Measurements from ENCODE around the gene ACVR1B. TPM values are rescaled to one million over a fixed set of nuclear protein-coding genes. Genes with fewer than 3 reads are reported as not detected.

The ACVR1B gene
- total and polyA plus RNA-seq, 2 of the 8 experiments (the other 6 are each of a cell fraction or from before 2014, with no cell fraction given), result 16.0 to 19.2 TPM

GRCh38 chr12:52032446-52032803 is 80.9 kb downstream of the ACVR1B start:
- Histone ChIP-seq H3K14ac (ENCODE audit: insufficient read length) (no peak overlapping the region), H3K79me2 (ENCODE audit: control insufficient read depth in 1 of 2, insufficient read depth in 2 of 2, low read length in 2 of 2) (no peaks in the 10 kb centered on the region; a peak in 1 of 4 replicates), H3K79me1 (ENCODE audit: low read depth, low read length) (no peaks in the 10 kb centered on the region), H3K4me3 (ENCODE audit: extremely low read depth in 1 of 4, insufficient read depth in 2 of 4, low read depth in 3 of 4, low read length in 4 of 4) (peak overlapping the region in 3 of 4 experiments; percentile 25 to 60 (median 26); a peak in 5 of 8 replicates), H2BK12ac (ENCODE audit: low read depth, low read length) (peak overlapping the region; percentile 77), H3K4me2 (ENCODE audit: insufficient read depth in 1 of 2, low read depth in 2 of 2, low read length in 2 of 2) (peak overlapping the region; percentile 66 to 80), H3K27ac (ENCODE audit: low read depth, low read length) (no peak overlapping the region), H3K9me3 (ENCODE audit: insufficient read depth in 2 of 2, low read depth in 1 of 2, low read length in 1 of 2) (no peaks in the 10 kb centered on the region), H2BK5ac (ENCODE audit: low read depth, low read length) (peak overlapping the region; percentile 44), H4K20me1 (replicated peaks in 1 of 2; ENCODE audit: control insufficient read depth in 1 of 2, insufficient read depth in 2 of 2, low read length in 2 of 2) (no peaks in the 10 kb centered on the region), H2BK20ac (ENCODE audit: low read length) (no peak overlapping the region), H2BK120ac (replicated peaks; ENCODE audit: low read depth, low read length) (no peak overlapping the region), H4K91ac (replicated peaks; ENCODE audit: insufficient read length, low read length) (no peak overlapping the region), H2AK5ac (ENCODE audit: low read depth, low read length) (no peak overlapping the region; the same call in 1 of the 2 replicates), H2AFZ (ENCODE audit: low read length) (0 out of 2 replicates have a peak overlapping the region, but pooled peaks have one; percentile 64), H3K4me1 (replicated peaks in 1 of 4; ENCODE audit: control insufficient read depth in 3 of 4, insufficient read depth in 4 of 4, low read length in 3 of 4) (peaks cover 9 to 13% (median 11%) of the 10 kb centered on the region in 4 experiments), H3K36me3 (ENCODE audit: control insufficient read depth in 2 of 4, insufficient read depth in 4 of 4, low read length in 3 of 4) (no peaks in the 10 kb centered on the region), H4K8ac (ENCODE audit: extremely low read depth, insufficient read depth, low read length) (no peak overlapping the region), H3K23me2 (ENCODE audit: low read depth, low read length) (no peaks in the 10 kb centered on the region; the same call in 1 of the 2 replicates), H3K18ac (ENCODE audit: extremely low read depth, low read length) (0 out of 2 replicates have a peak overlapping the region, but pooled peaks have one; percentile 73), H2BK15ac (ENCODE audit: low read length) (no peak overlapping the region), H3K56ac (replicated peaks; ENCODE audit: insufficient read length, low read depth, low read length) (no peak overlapping the region), H3K4ac (replicated peaks; ENCODE audit: insufficient read length, low read depth, low read length) (no peak overlapping the region), H3K9ac (replicated peaks in 1 of 4; ENCODE audit: extremely low read depth in 1 of 4, low read depth in 3 of 4, low read length in 3 of 4) (peak overlapping the region in 2 of 4 experiments; percentile 34 to 41; a peak in 2 of 7 replicates), H3K23ac (ENCODE audit: insufficient read length) (no peak overlapping the region), H3K27me3 (replicated peaks in 1 of 4; ENCODE audit: control insufficient read depth in 3 of 4, extremely low read depth in 1 of 4, insufficient read depth in 3 of 4, low read length in 3 of 4) (peaks cover 2 to 32% (median 22%) of the 10 kb centered on the region in 4 experiments; a peak in 6 of 7 replicates), H4K5ac (ENCODE audit: insufficient read length, low read depth, low read length) (no peak overlapping the region)
- FAIRE-seq (no peak), DNase-seq (ENCODE audit: low read depth in 1 of 2, low spot score in 2 of 2) (no peak)
- TF ChIP-seq TCF12 (IDR thresholded peaks at IDR 0.05; ENCODE audit: low read depth, low read length), result no peak
- no peak for TF ChIP-seq CEBPB (IDR thresholded peaks at IDR 0.05; ENCODE audit: low read depth, low read length)
- TF ChIP-seq CHD2 (IDR thresholded peaks at IDR 0.05; ENCODE audit: low read length), result no peak
- TF ChIP-seq CTCF (IDR thresholded peaks at IDR 0.05; ENCODE audit: control extremely low read depth in 1 of 3, insufficient read depth in 1 of 3, low read depth in 1 of 3, low read length in 3 of 3), result no peak
- no peak for TF ChIP-seq CREB1 (IDR thresholded peaks at IDR 0.05)
- POLR2A ChIA-PET (ENCODE audit: partially characterized antibody), result interaction anchor here (0.8 to 13.1 kb wide), 15 partner anchors 7 to 93 kb away, joined by 3 to 82 read pairs (median 5); partner anchors contain the start of genes ATG101, NR4A1, SMIM41 and TAMALIN
- CTCF ChIA-PET (ENCODE audit: partially characterized antibody), result interaction anchor here (0.6 to 22.7 kb wide), 10 partner anchors 9 to 714 kb away, joined by 3 to 1249 read pairs (median 28); partner anchors contain the start of genes ATG101, NR4A1, SMIM41 and TAMALIN
- WGBS, 2 experiments (ENCODE audit: extremely low coverage in 1 of 2, insufficient coverage in 1 of 2, insufficient read length in 1 of 2, insufficient replicate concordance in 2 of 2, low coverage in 1 of 2, low lambda C conversion rate in 2 of 2, missing lambda C conversion rate in 1 of 2), result 41% methylated on average over 5 of the region's 5 CpGs; no CpG with 5 or more reads in 1 of the 2 experiments
